HEK293T (cell line): ENCODE measurements around the gene RUSC1.

Experiments
- ARNT ChIP-seq: fragments of 450-650 bp; IDR thresholded peaks from 2 replicates; pipeline ENCODE4 v1.6.1; 2017; ENCODE audit warnings: mild to moderate bottlenecking
- BHLHE40 ChIP-seq: fragments of 450-650 bp; IDR thresholded peaks from 2 replicates; pipeline ENCODE4 v1.6.1; 2016; ENCODE audit warnings: mild to moderate bottlenecking, moderate library complexity, borderline replicate concordance
- FOXM1 ChIP-seq: fragments of 450-650 bp; IDR thresholded peaks from 2 replicates; pipeline ENCODE4 v1.6.1; 2017; ENCODE audit warnings: mild to moderate bottlenecking, borderline replicate concordance
- HDGF ChIP-seq: fragments of 450-650 bp; IDR thresholded peaks from 2 replicates; pipeline ENCODE4 v1.6.1; 2017; ENCODE audit warnings: antibody characterized with exemption, borderline replicate concordance
- LEF1 ChIP-seq: fragments of 450-650 bp; IDR thresholded peaks from 2 replicates; pipeline ENCODE4 v1.6.1; 2017; ENCODE audit warnings: mild to moderate bottlenecking, borderline replicate concordance
- PKNOX1 ChIP-seq: fragments of 450-650 bp; IDR thresholded peaks from 2 replicates; pipeline ENCODE4 v1.6.1; 2016
- SP1 ChIP-seq: fragments of 450-650 bp; IDR thresholded peaks from 2 replicates; pipeline ENCODE4 v1.6.1; 2017
- SUZ12 ChIP-seq: fragments of 450-650 bp; IDR thresholded peaks from 2 replicates; pipeline ENCODE4 v1.6.1; 2016; ENCODE audit warnings: mild to moderate bottlenecking
- TARDBP ChIP-seq: fragments of 450-650 bp; IDR thresholded peaks from 2 replicates; pipeline ENCODE4 v1.6.1; 2016
- ZNF384 ChIP-seq: fragments of 450-650 bp; IDR thresholded peaks from 2 replicates; pipeline ENCODE4 v1.6.1; 2016

- TF ChIP-seq FOXM1 = no peak
- no peak for TF ChIP-seq LEF1
- TF ChIP-seq ARNT = no peak
- TF ChIP-seq ZNF384 = no peak
- TF ChIP-seq HDGF = no peak
- TF ChIP-seq TARDBP = no peak
- no peak for TF ChIP-seq PKNOX1
- TF ChIP-seq SP1 = no peak
- TF ChIP-seq BHLHE40 = no peak
- TF ChIP-seq SUZ12 = no peak
Observed at GRCh38 chr1:155339515-155340097, 18.9 kb downstream of the RUSC1 start.
